ENCODE data around the gene SCAMP4. TPM values are rescaled to one million over a fixed set of nuclear protein-coding genes. Genes with fewer than 3 reads are reported as not detected.
"Not testable (repeated sequence)": the region's sequence is repeated elsewhere in the genome, so short reads cannot be mapped to it uniquely, and the experiment has no call there.

SCAMP4 gene
- total RNA-seq, 4 donors from 2014 or later, result 49.8 to 144 (median 83.9) TPM

GRCh38 chr19:1875646-1876495 is 29.3 kb upstream of the SCAMP4 start:
- 0% methylated on average over 1 to 2 of the region's 87 CpGs for WGBS, 2 donors
- peak overlapping the region; percentile 93 to 98 (median 96) for H3K27ac ChIP-seq
- peak overlapping the region; percentile 69 to 99 (median 96) for H3K4me3 ChIP-seq
- no peaks in the 10 kb centered on the region for H3K9me3 ChIP-seq
- intact Hi-C loops (cut with DNase I), result no loop called here
- H3K27me3 ChIP-seq, result no peaks in the 10 kb centered on the region
- peaks cover 47 to 71% (median 48%) of the 10 kb centered on the region in 3 donors for H3K4me1 ChIP-seq
- TF ChIP-seq CTCF (IDR thresholded peaks at IDR 0.05) (peak in 1 of 6 experiments; percentile 36), POLR2A (IDR thresholded peaks at IDR 0.05) (peak in 3 of 4 donors; percentile 89 to 95 (median 92))
- no peak for DNase-seq
- H3K36me3 ChIP-seq, result peaks cover 0 to 46% (median 4%) of the 10 kb centered on the region in 3 donors

- Histone ChIP-seq H3K4me3 (peak overlapping the region; percentile 69 to 99 (median 96)), H3K4me1 (peaks cover 49 to 72% (median 53%) of the 10 kb centered on the region in 3 donors), H3K27ac (peak overlapping the region; percentile 93 to 98 (median 96)), H3K36me3 (peaks cover 0 to 40% (median 6%) of the 10 kb centered on the region in 3 donors)
- H3K9me3 ChIP-seq; H3K27me3 ChIP-seq; intact Hi-C loops (cut with DNase I); DNase-seq: not testable (repeated sequence)
- 33 to 83% methylated on average over 10 to 11 of the region's 53 CpGs for WGBS, 2 donors
Observed at GRCh38 chr19:1876496-1877279, 28.5 kb upstream of the SCAMP4 start.

- H3K27me3 ChIP-seq; DNase-seq; H3K27ac ChIP-seq; intact Hi-C loops (cut with DNase I); H3K9me3 ChIP-seq: not testable (repeated sequence)
- H3K36me3 ChIP-seq, result peaks cover 0 to 34% (median 6%) of the 10 kb centered on the region in 3 donors
- H3K4me1 ChIP-seq, result peaks cover 49 to 72% (median 57%) of the 10 kb centered on the region in 3 donors
- peak overlapping the region in 3 of 4 donors; percentile 96 to 99 (median 96) for H3K4me3 ChIP-seq
- WGBS, 2 donors, result no CpG with 5 or more reads among the region's 47 CpGs
Observed at GRCh38 chr19:1877280-1877660, 27.9 kb upstream of the SCAMP4 start.

GRCh38 chr19:1878583-1878982 is 26.6 kb upstream of the SCAMP4 start:
- DNase-seq; intact Hi-C loops (cut with DNase I); H3K27me3 ChIP-seq; H3K9me3 ChIP-seq; H3K4me3 ChIP-seq; H3K27ac ChIP-seq: not testable (repeated sequence)
- WGBS, 2 donors, result 60% methylated on average over 2 of the region's 8 CpGs; no CpG with 5 or more reads in 1 of the 2 donors
- Histone ChIP-seq H3K36me3 (peaks cover 0 to 25% (median 6%) of the 10 kb centered on the region in 3 donors), H3K4me1 (peaks cover 46 to 72% (median 57%) of the 10 kb centered on the region in 3 donors)

- Histone ChIP-seq H3K4me1 (peaks cover 44 to 69% (median 56%) of the 10 kb centered on the region in 3 donors), H3K36me3 (peaks cover 0 to 25% (median 6%) of the 10 kb centered on the region in 3 donors)
- H3K9me3 ChIP-seq; H3K4me3 ChIP-seq; H3K27ac ChIP-seq; H3K27me3 ChIP-seq; intact Hi-C loops (cut with DNase I); DNase-seq: not testable (repeated sequence)
- WGBS, 2 donors, result 80% methylated on average over 4 of the region's 17 CpGs; no CpG with 5 or more reads in 1 of the 2 donors
Observed at GRCh38 chr19:1879982-1880381, 25.2 kb upstream of the SCAMP4 start.

GRCh38 chr19:1880611-1881392 is 24.4 kb upstream of the SCAMP4 start:
- no peaks in the 10 kb centered on the region for H3K27me3 ChIP-seq
- peak overlapping the region; percentile 26 to 96 (median 81) for H3K27ac ChIP-seq
- no peak for TF ChIP-seq POLR2A (IDR thresholded peaks at IDR 0.05)
- no peak for TF ChIP-seq CTCF (IDR thresholded peaks at IDR 0.05)
- no peaks in the 10 kb centered on the region for H3K9me3 ChIP-seq
- intact Hi-C loops (cut with DNase I), result no loop called here
- peaks cover 44 to 67% (median 51%) of the 10 kb centered on the region in 3 donors for H3K4me1 ChIP-seq
- no peak for DNase-seq
- H3K36me3 ChIP-seq, result peaks cover 0 to 25% (median 6%) of the 10 kb centered on the region in 3 donors
- H3K4me3 ChIP-seq, result peak overlapping the region in 2 of 4 donors; percentile 28 to 98
- 60 to 86% methylated on average over 1 of the region's 35 CpGs for WGBS, 2 donors

GRCh38 chr19:1881393-1882088 is 23.7 kb upstream of the SCAMP4 start:
- not testable (repeated sequence) for DNase-seq
- 40% methylated on average over 1 of the region's 44 CpGs; no CpG with 5 or more reads in 1 of the 2 donors for WGBS, 2 donors

More at GRCh38 chr19:1881393-1882088, 23.7 kb upstream of the SCAMP4 start:
- intact Hi-C loops (cut with DNase I); H3K27me3 ChIP-seq; H3K9me3 ChIP-seq: not testable (repeated sequence)
- H3K27ac ChIP-seq, result peak overlapping the region; percentile 66 to 96 (median 95)
- H3K36me3 ChIP-seq, result peaks cover 0 to 25% (median 6%) of the 10 kb centered on the region in 3 donors
- peaks cover 40 to 63% (median 48%) of the 10 kb centered on the region in 3 donors for H3K4me1 ChIP-seq
- H3K4me3 ChIP-seq, result peak overlapping the region in 3 of 4 donors; percentile 20 to 98 (median 28)

All from esophagus squamous epithelium (tissue), 5 donors.